ENCODE results near the gene GUCY1A1.

GUCY1A1 gene

DNA sequence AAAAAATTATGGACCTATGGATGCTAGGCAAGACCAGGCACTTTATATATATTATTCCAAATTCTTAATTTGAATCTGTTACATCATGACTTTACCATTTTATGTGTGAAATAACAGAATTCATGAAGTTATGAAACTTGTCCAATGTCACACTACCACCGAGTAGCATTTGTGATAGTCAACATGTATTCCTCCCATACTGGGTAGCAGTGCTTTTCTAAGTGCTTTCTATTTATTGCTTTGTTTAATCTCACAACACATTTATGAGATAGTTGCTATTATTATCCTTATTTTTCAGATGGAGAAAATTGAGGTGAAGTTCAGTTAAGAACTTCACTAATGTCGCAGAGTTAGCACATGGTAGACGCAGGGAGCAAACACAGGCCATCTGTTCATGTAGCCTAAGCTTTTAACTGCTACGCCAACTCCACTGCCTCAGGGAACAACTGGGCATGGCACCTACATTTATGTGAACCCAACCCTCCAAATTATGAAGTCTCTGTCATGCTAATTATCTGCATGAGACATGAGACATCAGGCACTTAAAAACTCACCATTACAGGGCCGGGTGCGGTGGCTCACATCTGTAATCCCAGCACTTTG lies 20.8 kb downstream of the GUCY1A1 start:
- DNase-seq (ENCODE audit: low read depth, low spot score) = no peak
- POLR2A ChIA-PET = no interaction called here
- no peak overlapping the region for H3K4me3 ChIP-seq (ENCODE audit: low read depth, low read length)

DNA sequence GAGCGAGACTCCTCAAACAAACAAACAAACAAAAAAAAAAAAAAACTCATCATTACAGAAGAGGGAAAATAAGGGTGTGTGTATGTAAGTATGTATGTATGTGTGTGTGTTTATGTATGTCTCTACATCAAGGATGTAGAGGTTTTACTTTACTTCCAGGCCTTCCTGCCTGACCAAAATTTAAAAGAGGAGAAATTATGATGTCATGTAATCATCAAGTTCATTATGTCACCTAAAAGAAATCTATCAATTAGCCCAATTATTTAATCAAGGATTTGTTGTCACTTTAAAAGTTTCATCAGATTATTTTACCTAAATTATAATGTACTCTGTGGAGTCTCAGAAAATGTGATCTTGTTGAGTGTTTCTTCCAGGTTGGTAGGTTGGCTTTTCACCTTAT lies 21.6 kb downstream of the GUCY1A1 start:
- CTCF ChIA-PET = no interaction called here
- TF ChIP-seq, protein P1, sequence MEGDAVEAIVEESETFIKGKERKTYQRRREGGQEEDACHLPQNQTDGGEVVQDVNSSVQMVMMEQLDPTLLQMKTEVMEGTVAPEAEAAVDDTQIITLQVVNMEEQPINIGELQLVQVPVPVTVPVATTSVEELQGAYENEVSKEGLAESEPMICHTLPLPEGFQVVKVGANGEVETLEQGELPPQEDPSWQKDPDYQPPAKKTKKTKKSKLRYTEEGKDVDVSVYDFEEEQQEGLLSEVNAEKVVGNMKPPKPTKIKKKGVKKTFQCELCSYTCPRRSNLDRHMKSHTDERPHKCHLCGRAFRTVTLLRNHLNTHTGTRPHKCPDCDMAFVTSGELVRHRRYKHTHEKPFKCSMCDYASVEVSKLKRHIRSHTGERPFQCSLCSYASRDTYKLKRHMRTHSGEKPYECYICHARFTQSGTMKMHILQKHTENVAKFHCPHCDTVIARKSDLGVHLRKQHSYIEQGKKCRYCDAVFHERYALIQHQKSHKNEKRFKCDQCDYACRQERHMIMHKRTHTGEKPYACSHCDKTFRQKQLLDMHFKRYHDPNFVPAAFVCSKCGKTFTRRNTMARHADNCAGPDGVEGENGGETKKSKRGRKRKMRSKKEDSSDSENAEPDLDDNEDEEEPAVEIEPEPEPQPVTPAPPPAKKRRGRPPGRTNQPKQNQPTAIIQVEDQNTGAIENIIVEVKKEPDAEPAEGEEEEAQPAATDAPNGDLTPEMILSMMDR (IDR thresholded peaks at IDR 0.05; ENCODE audit: insufficient read depth, low read length, missing control alignments) = no peak
- POLR2A ChIA-PET = no interaction called here
- DNase-seq (ENCODE audit: low read depth, low spot score) = no peak
- H3K4me3 ChIP-seq (ENCODE audit: low read depth, low read length) = no peak overlapping the region

More for the DNA sequence above, 20.8 kb downstream of the GUCY1A1 start:
- TF ChIP-seq, protein P1 (IDR thresholded peaks at IDR 0.05; ENCODE audit: insufficient read depth, low read length, missing control alignments) = no peak
- CTCF ChIA-PET = no interaction called here

DNA sequence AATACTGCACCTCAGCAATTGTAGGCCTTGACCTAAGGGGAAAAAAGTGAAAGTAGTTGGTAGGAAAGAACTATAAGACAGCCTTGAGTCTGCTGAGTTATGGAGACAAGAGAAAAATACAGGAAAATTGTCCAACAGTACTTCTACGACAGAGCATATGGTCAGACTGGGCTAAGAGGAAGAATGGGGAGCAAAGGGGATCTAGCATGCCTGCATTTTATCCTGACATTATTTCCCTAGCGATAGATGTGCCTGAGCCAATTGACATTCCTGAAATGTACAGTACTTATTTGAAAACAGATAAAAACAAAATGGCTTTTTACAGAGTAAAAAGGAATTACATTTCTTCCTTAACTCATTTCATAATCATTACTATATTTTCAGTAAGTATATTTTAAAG lies 22.2 kb downstream of the GUCY1A1 start:
- no peak overlapping the region for H3K4me3 ChIP-seq (ENCODE audit: low read depth, low read length)
- CTCF ChIA-PET = no interaction called here
- TF ChIP-seq, protein P1 (IDR thresholded peaks at IDR 0.05; ENCODE audit: insufficient read depth, low read length, missing control alignments) = no peak
- no peak for DNase-seq (ENCODE audit: low read depth, low spot score)
- POLR2A ChIA-PET = no interaction called here

DNA sequence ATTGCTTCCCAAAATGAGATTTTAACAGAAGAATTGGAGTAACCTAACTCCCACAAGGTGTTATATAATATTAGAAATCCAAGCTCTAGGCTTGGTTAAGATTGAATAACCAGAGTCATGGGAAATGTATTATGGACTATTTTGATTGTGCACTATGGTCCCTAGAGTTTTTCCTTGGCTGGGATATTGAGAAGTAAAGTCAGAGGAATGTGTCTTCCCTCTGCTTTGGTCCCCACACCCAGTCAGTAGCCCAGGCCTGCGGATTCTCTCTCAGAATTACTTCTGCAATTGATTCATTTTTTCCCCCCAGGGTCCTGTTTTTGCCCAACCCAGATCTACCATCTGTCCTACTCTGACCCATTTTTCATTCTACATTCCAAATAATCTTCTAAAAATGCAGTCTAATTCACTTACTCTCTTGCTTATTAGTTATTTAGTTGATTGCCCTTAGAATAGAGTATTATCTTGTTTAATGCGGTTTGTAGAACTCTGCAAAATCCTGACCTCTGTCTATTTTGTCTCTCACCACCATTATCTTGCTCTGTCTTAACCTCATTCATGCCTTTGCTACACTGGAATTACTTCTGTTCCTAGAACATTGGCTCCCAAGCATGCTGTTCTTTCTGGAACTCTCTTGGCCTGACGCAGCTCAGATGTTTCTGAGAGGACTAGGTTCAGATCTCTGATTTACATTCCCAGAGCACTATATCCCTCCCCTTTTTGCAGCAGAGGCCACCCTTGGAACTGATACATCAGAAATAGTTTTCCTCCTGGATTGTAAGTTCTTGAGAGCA lies 23.6 kb downstream of the GUCY1A1 start:
- no peak overlapping the region for H3K4me3 ChIP-seq (ENCODE audit: low read depth, low read length)
- ChIA-PET CTCF (no interaction called here), POLR2A (no interaction called here)
- TF ChIP-seq, protein P1 (IDR thresholded peaks at IDR 0.05; ENCODE audit: insufficient read depth, low read length, missing control alignments) = no peak
- DNase-seq (ENCODE audit: low read depth, low spot score) = no peak

DNA sequence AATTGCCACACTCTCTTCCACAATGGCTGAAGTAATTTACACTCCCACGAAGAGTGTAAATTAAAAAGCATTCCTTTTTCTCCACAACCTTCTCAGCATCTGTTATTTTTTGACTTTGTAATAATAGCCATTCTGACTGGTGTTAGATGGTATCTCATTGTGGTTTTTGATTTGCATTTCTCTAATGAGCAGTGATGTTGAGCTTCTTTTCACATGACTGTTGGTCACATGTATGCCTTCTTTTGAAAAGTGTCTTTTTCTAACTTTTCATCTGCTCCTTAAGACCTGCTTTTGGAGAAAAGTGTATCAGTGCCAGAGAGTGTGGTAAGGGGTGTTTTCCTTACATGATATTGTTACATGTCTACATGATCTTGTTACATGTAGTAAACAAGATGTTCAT lies 25.7 kb downstream of the GUCY1A1 start:
- CTCF ChIA-PET = no interaction called here
- no peak for DNase-seq (ENCODE audit: low read depth, low spot score)
- TF ChIP-seq, protein P1 (IDR thresholded peaks at IDR 0.05; ENCODE audit: insufficient read depth, low read length, missing control alignments) = no peak
- no peak overlapping the region for H3K4me3 ChIP-seq (ENCODE audit: low read depth, low read length)
- POLR2A ChIA-PET = no interaction called here

DNA sequence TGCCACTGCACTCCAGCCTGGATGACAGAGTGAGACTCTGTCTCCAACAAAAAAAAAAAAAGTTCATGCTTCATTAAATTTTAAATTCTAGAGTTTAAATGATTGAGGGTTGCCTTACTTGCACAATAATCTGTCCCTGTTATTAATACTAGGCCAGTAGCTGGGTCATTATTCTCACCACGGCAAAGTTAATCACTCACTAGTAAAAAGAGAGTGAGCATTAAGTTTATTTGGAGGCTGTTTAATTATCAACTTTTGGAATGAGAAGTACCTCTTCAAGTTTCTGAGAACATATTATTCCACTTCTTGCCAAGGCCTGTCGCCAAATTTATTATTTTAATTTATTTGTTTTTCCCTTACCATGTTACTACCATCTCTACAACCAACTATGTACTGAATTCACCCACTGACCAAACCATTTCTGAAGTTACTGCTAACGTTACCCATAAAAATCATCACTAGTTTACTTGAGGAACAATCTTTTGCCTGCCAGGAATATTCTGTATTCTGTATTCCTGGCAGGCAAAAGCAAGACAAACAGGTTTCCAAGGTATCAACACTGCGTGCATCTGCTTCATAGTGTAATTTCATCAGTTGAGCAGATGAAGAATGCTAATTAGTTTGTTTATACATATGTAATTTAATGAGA lies 26.5 kb downstream of the GUCY1A1 start:
- DNase-seq (ENCODE audit: low read depth, low spot score) = no peak
- TF ChIP-seq, protein P1 (IDR thresholded peaks at IDR 0.05; ENCODE audit: insufficient read depth, low read length, missing control alignments) = no peak
- ChIA-PET CTCF (no interaction called here), POLR2A (no interaction called here)
- H3K4me3 ChIP-seq (ENCODE audit: low read depth, low read length) = no peak overlapping the region

Measured in AG04449 (cell line).